NCI-H2171 (cell line): ENCODE measurements around the gene FAM168B.

ENCODE experiments used
- DNase-seq: peaks from one replicate; lab custom pipeline; 2025; lab: John Stamatoyannopoulos, UW

Gene FAM168B

GRCh38 chr2:131022731-131023130 lies 70.5 kb downstream of the FAM168B start:
- DNase-seq, result no peak

- DNase-seq, result no peak
These were observed 76.2 kb downstream of the FAM168B start for GRCh38 chr2:131016826-131017741.

GRCh38 chr2:131015764-131016163 lies 77.5 kb downstream of the FAM168B start:
- no peak for DNase-seq

GRCh38 chr2:131014141-131014540 lies 79.1 kb downstream of the FAM168B start:
- no peak for DNase-seq

GRCh38 chr2:131011486-131011885 lies 81.8 kb downstream of the FAM168B start:
- no peak for DNase-seq

GRCh38 chr2:131010566-131010965 lies 82.7 kb downstream of the FAM168B start:
- no peak for DNase-seq

GRCh38 chr2:131009713-131010475 lies 83.4 kb downstream of the FAM168B start:
- no peak for DNase-seq

GRCh38 chr2:131008967-131009366 lies 84.3 kb downstream of the FAM168B start:
- DNase-seq, result no peak

GRCh38 chr2:131006561-131006960 lies 86.7 kb downstream of the FAM168B start:
- no peak for DNase-seq

GRCh38 chr2:131005216-131005935 lies 87.9 kb downstream of the FAM168B start:
- DNase-seq, result no peak

GRCh38 chr2:131004446-131005209 lies 88.6 kb downstream of the FAM168B start:
- no peak for DNase-seq

- no peak for DNase-seq
These were observed 94.7 kb downstream of the FAM168B start for GRCh38 chr2:130998561-130998960.
